Smooth muscle cell (in vitro differentiated cells): ENCODE results near the gene MACROD1. TPM values are rescaled to one million over a fixed set of nuclear protein-coding genes. Genes with fewer than 3 reads are reported as not detected.

Experiments used
- DNase-seq: peaks from one replicate; lab custom pipeline; 2025; ENCODE audit not compliant: unreplicated experiment; lab: John Stamatoyannopoulos, UW
- H2AFZ ChIP-seq: fragments of 200-600 bp; sonication (generic); 2 replicates; pipeline ENCODE4 v1.6.0; 2016; ENCODE audit warnings: antibody characterized with exemption, low read depth, mild to moderate bottlenecking
- H3F3A ChIP-seq: fragments of 200-600 bp; sonication (generic); 2 replicates; pipeline ENCODE4 v1.6.0; 2017; ENCODE audit warnings: antibody characterized with exemption, low read depth
- H3K27ac ChIP-seq: fragments of 200-600 bp; sonication (generic); 2 replicates; pipeline ENCODE4 v1.5.1; 2016; ENCODE audit warnings: low read depth, mild to moderate bottlenecking
- H3K27me3 ChIP-seq: fragments of 200-600 bp; sonication (generic); 2 replicates; pipeline ENCODE4 v1.6.1; 2016; ENCODE audit warnings: low read depth, mild to moderate bottlenecking
- H3K36me3 ChIP-seq: fragments of 200-600 bp; sonication (generic); 2 replicates; pipeline ENCODE4 v1.5.1; 2016; ENCODE audit warnings: low read depth
- H3K4me1 ChIP-seq: fragments of 200-600 bp; sonication (generic); 2 replicates; pipeline ENCODE4 v1.5.1; 2016; ENCODE audit warnings: low read depth
- H3K4me2 ChIP-seq: fragments of 200-600 bp; sonication (generic); 2 replicates; pipeline ENCODE4 v1.6.0; 2016; ENCODE audit warnings: mild to moderate bottlenecking
- H3K4me3 ChIP-seq: fragments of 200-600 bp; sonication (generic); 2 replicates; pipeline ENCODE4 v1.5.1; 2016; ENCODE audit warnings: mild to moderate bottlenecking
- H3K79me2 ChIP-seq: fragments of 200-600 bp; sonication (generic); 2 replicates; pipeline ENCODE4 v1.6.0; 2016; ENCODE audit warnings: low read depth, mild to moderate bottlenecking
- H3K9ac ChIP-seq: fragments of 200-600 bp; sonication (generic); 2 replicates; pipeline ENCODE4 v1.6.0; 2016; ENCODE audit warnings: low read depth
- H3K9me3 ChIP-seq: fragments of 200-600 bp; sonication (generic); replicated peaks from 2 replicates; pipeline ENCODE4 v1.5.1; 2016; ENCODE audit warnings: low read depth
- H4K20me1 ChIP-seq: fragments of 200-600 bp; sonication (generic); 2 replicates; pipeline ENCODE4 v1.6.0; 2016; ENCODE audit warnings: low read depth
- WGBS: methylation state at CpG from one replicate; pipeline ENCODE4 v1.1.7; 2016; ENCODE audit warnings: low lambda C conversion rate; 5-methylcytosine and 5-hydroxymethylcytosine counted together
- polyA plus RNA-seq: library from polyadenylated mRNA; unstranded; fragments of >200 nt; fragmentation: Nextera tagmentation; extraction: Ambion mirVana; gene quantifications from 2 replicates; pipeline ENCODE4 v1.2.1, GENCODE V29; 2016
- total RNA-seq: library from RNA; depleted of rRNA; stranded (reverse); fragments of >200 nt; gene quantifications from 2 replicates; pipeline ENCODE4 v1.2.3, GENCODE V29; 2014
- TF ChIP-seq, protein P1 (sequence below): fragments of 200-600 bp; sonication (generic); IDR thresholded peaks from 2 replicates; pipeline ENCODE4 v1.5.1; 2017; ENCODE audit warnings: borderline replicate concordance, mild to moderate bottlenecking, antibody characterized with exemption; ENCODE audit not compliant: insufficient read depth, poor library complexity, severe bottlenecking

Gene MACROD1
- total and polyA plus RNA-seq, 2 experiments from 2014 or later, result 9.2 to 32.6 TPM

- WGBS, result 43% methylated on average over 17 of the region's 17 CpGs
- Histone ChIP-seq H3K27me3 (no peaks in the 10 kb centered on the region), H3K9me3 (no peaks in the 10 kb centered on the region), H3K79me2 (peaks cover 15% of the 10 kb centered on the region), H3K4me1 (peaks cover 7% of the 10 kb centered on the region), H4K20me1 (no peaks in the 10 kb centered on the region), H2AFZ (no peak overlapping the region), H3K4me2 (peak overlapping the region; percentile 50), H3K27ac (peak overlapping the region; percentile 77), H3K9ac (no peak overlapping the region), H3K36me3 (no peaks in the 10 kb centered on the region), H3K4me3 (no peak overlapping the region), H3F3A (peaks cover 4% of the 10 kb centered on the region)
- TF ChIP-seq, protein P1, sequence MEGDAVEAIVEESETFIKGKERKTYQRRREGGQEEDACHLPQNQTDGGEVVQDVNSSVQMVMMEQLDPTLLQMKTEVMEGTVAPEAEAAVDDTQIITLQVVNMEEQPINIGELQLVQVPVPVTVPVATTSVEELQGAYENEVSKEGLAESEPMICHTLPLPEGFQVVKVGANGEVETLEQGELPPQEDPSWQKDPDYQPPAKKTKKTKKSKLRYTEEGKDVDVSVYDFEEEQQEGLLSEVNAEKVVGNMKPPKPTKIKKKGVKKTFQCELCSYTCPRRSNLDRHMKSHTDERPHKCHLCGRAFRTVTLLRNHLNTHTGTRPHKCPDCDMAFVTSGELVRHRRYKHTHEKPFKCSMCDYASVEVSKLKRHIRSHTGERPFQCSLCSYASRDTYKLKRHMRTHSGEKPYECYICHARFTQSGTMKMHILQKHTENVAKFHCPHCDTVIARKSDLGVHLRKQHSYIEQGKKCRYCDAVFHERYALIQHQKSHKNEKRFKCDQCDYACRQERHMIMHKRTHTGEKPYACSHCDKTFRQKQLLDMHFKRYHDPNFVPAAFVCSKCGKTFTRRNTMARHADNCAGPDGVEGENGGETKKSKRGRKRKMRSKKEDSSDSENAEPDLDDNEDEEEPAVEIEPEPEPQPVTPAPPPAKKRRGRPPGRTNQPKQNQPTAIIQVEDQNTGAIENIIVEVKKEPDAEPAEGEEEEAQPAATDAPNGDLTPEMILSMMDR, result no peak
- DNase-seq, result peak; percentile 75
Measured at GRCh38 chr11:64181506-64182411, 15.8 kb upstream of the MACROD1 start.

DNA sequence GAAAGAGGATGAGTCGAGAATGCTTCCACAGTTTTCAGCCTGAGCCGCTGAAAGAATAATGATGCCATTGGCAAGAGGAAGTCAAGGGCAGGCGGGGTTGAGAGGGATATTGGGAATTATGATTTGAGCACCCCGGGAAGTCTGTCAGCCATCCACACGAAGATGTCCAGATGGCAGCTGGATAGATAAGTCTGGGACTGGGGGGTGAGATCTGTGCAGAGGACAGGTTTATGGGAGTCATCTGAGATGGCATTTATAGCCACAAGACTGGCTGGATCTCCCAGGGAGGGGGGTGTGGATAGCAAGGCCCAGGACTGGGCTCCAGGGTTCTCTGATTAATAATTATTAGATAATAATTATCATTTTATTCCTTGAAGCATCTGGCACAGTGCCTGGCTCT is 15.0 kb upstream of the MACROD1 start:
- Histone ChIP-seq H3K4me2 (peak overlapping the region; percentile 50), H3K9ac (no peak overlapping the region), H3K36me3 (no peaks in the 10 kb centered on the region), H3K27ac (peak overlapping the region; percentile 77), H3K79me2 (peaks cover 15% of the 10 kb centered on the region), H3K4me3 (no peak overlapping the region), H3K27me3 (no peaks in the 10 kb centered on the region), H3K4me1 (peaks cover 7% of the 10 kb centered on the region), H3F3A (peaks cover 4% of the 10 kb centered on the region), H2AFZ (no peak overlapping the region), H3K9me3 (no peaks in the 10 kb centered on the region), H4K20me1 (no peaks in the 10 kb centered on the region)
- 25% methylated on average over 5 of the region's 5 CpGs for WGBS
- TF ChIP-seq, protein P1, result no peak
- DNase-seq, result no peak

DNA sequence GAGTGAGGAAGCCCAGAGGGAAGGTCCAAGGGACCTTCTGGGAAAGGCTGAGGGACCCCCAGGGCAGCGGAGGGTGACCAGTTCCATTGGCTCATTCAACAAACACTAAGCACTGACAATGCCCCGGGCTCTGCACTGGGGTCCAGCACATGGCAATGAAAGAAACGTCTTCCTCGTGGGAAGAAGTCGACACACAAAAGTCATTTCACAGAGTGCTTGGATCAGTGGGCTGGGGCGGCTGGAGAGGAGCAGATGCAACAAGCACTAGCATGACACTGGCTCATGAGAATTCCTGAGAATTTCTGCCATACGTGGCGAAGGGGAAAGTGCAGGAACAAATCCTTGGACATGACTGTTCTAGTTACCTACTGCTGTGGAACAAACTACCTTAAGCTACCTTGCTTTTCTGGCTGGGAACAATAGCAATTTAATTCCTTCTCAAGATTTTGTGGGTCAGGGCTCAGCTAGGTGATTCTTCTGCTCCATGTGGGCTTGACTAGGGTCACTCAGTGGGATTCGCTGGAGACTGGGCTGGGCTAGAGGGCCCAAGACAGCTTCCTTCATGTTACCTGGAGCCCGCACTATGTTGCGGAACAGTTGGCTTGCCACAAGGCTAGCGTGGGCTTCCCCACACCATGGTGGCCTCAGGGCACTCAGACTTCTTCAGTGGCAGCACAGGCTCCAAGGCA is 13.2 kb upstream of the MACROD1 start:
- H3F3A ChIP-seq, result peaks cover 4% of the 10 kb centered on the region
- H3K79me2 ChIP-seq, result peaks cover 13% of the 10 kb centered on the region
- no peak overlapping the region for H3K4me2 ChIP-seq
- TF ChIP-seq, protein P1, result no peak
- no peaks in the 10 kb centered on the region for H3K9me3 ChIP-seq
- H3K36me3 ChIP-seq, result no peaks in the 10 kb centered on the region
- H4K20me1 ChIP-seq, result no peaks in the 10 kb centered on the region
- H3K27me3 ChIP-seq, result no peaks in the 10 kb centered on the region
- H3K4me1 ChIP-seq, result peaks cover 4% of the 10 kb centered on the region
- H3K27ac ChIP-seq, result no peak overlapping the region
- no peak overlapping the region for H2AFZ ChIP-seq
- no peak for DNase-seq
- no peak overlapping the region for H3K4me3 ChIP-seq
- H3K9ac ChIP-seq, result no peak overlapping the region
- WGBS, result 98% methylated on average over 12 of the region's 12 CpGs
